ENCODE results near the gene NTM.
"Not testable (repeated sequence)": the region's sequence is repeated elsewhere in the genome, so short reads cannot be mapped to it uniquely, and the experiment has no call there.

Gene NTM

DNA sequence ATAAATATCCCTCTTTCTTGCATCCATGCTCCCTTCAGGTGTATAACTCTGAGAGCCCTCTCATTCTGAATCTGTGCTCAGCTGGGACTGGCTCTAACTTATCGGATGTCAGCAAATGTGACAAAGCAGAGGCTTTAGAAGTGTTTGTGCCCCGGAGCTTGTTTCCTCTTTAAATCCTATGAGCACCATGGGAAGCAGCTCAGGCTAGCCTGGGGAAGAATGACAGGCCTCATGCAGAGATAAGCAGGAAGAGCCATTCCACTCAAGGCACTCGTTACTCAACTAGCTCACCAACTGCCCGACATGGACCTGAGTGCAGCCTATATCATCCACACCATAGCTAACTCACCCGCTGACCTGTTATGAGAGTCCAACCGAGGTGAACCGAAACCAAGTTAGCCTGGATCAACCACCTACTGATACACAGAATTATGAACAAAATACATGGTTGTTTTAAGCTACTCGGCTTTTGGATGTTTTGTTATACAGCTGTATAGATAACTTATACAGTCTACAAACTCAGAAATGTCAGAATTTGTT lies 990.7 kb downstream of the NTM start:
- no peak for DNase-seq (ENCODE audit: low read depth in 3 of 3, low spot score in 1 of 3)

DNA sequence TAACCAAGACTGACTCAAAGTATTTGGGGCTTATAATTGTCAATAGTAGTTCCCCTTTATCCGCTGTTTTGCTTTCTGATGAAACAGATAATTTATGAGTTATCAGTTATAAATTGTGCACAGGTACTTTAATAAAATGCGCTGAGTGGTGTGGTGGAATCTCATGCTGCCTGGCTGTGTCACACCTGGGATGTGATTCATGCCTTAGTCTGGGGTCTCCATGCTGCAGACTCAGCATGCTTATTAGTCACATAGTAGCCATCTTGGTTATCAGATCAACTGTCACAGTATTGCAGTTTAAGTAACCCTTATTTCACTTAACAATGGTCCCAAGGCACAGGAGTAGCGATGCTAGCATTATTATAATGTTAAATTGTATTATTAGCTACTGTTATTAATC lies 995.2 kb downstream of the NTM start:
- DNase-seq (ENCODE audit: low read depth in 3 of 3, low spot score in 1 of 3): no peak

DNA sequence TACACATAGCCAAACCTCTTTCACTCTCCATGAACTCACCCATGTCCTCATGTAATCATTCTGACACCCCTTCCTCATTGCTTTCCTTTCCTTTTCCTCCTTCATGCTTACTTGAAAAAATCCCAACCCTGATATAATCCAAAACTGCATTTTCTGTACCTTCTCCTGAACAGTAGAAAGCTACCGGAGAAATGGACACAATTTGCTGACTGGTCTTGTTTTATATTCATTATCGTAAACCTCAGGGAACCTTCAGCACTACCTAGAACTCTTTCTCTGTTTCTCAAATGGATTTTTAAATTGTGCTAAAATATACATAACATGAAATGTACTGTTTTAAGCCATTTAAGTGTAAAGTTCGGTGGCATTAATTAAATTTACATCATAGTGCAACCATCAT lies 996.9 kb downstream of the NTM start:
- DNase-seq (ENCODE audit: low read depth in 3 of 3, low spot score in 1 of 3): no peak

DNA sequence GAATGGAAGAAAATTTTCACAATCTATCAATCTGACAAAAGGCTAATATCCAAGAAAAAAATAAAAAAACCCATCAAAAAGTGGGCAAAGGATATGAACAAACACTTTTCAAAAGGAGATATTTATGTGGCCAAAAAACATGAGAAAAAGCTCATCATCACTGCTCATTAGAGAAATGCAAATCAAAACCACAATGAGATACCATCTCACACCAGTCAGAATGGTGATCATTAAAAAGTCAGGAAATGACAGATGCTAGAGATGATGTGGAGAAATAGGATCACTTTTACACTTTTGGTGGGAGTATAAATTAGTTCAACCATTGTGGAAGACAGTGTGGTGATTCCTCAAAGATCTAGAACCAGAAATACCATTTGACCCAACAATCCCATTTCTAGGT lies 999.7 kb downstream of the NTM start:
- not testable (repeated sequence) for DNase-seq (ENCODE audit: low read depth in 3 of 3, low spot score in 1 of 3)

- DNase-seq (ENCODE audit: low read depth in 3 of 3, low spot score in 1 of 3): no peak
Measured at GRCh38 chr11:132373405-132374143, 1003.2 kb downstream of the NTM start.

DNA sequence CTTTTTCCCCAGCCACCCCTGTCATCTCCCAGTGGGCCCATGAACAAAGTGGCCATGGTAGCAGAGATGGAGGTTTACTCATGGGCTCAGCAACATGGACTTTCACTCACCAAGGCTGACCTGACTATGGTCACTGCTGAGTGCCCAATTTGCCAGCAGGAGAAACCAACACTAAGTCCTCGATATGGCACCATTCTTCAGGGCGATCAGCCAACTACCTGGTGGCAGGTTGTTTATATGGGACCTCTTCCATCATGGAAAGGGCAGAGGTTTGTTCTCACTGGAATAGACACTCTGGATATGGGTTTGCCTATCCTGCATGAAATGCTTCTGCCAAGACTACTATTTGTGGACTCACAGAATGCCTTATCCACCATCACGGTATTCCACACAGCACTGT lies 1009.1 kb downstream of the NTM start:
- DNase-seq (ENCODE audit: low read depth in 3 of 3, low spot score in 1 of 3): no peak
